Panc1 (cell line): ENCODE data around the gene MACF1.

Experiments
- CTCF ChIP-seq: fragments of 450-650 bp; IDR thresholded peaks from 2 replicates; pipeline ENCODE4 v1.5.1; 2017; ENCODE audit warnings: mild to moderate bottlenecking
- POLR2AphosphoS5 ChIP-seq: IDR thresholded peaks from 2 replicates; pipeline ENCODE4 v1.6.1; 2012; ENCODE audit warnings: mild to moderate bottlenecking, low read depth, low read length, moderate library complexity

GRCh38 chr1:39229504-39229903, 25.0 kb downstream of the MACF1 start:
- no peak for TF ChIP-seq POLR2AphosphoS5
- no peak for TF ChIP-seq CTCF
